K562 (cell line): ENCODE measurements around the gene CNIH1. TPM values are rescaled to one million over a fixed set of nuclear protein-coding genes. Genes with fewer than 3 reads are reported as not detected.

Experiments
- CHD7 ChIP-seq: fragments of 200-600 bp; sonication (generic); IDR thresholded peaks from one replicate; pipeline ENCODE4 v1.6.1; 2012; ENCODE audit warnings: mild to moderate bottlenecking, low read depth, low read length, inconsistent platforms
- CTCFL ChIP-seq: IDR thresholded peaks from 2 replicates; pipeline ENCODE4 v1.6.1; 2011; ENCODE audit warnings: borderline replicate concordance, low read depth, mild to moderate bottlenecking, moderate library complexity, low read length; ENCODE audit not compliant: insufficient read depth, poor library complexity, severe bottlenecking
- EP300 ChIP-seq: IDR thresholded peaks from 2 replicates; pipeline ENCODE4 v1.6.1; 2012; ENCODE audit warnings: low read length, improper control_type of control experiment
- FOXM1 ChIP-seq, 2 experiments: fragments of 450-650 bp in 1 of 2; sonication (generic) in 1 of 2; formaldehyde crosslinking in 1 of 2; IDR thresholded peaks; 2 replicates each; pipeline versions ENCODE4 v1.6.1 to v1.9.0; 2017 to 2022; ENCODE audit warnings: low read depth in 2 of 2, mild to moderate bottlenecking in 2 of 2, missing genetic modification reagents in 1 of 2, moderate library complexity in 1 of 2
- HDAC1 ChIP-seq, 2 experiments: fragments of 450-650 bp; IDR thresholded peaks; 2 replicates each; pipeline ENCODE4 v1.6.1; 2016 to 2017; ENCODE audit warnings: inconsistent platforms in 1 of 2, mild to moderate bottlenecking in 1 of 2, moderate library complexity in 1 of 2
- HOXB6 ChIP-seq: fragments of 250-450 bp; sonication (Bioruptor Pico); IDR thresholded peaks from 2 replicates; pipeline ENCODE4 v1.5.1; 2022; ENCODE audit warnings: mild to moderate bottlenecking, borderline replicate concordance
- MECOM ChIP-seq: fragments of 250-450 bp; sonication (Bioruptor Pico); IDR thresholded peaks from 2 replicates; pipeline ENCODE4 v1.8.0; 2022; ENCODE audit warnings: inconsistent platforms
- SMAD4 ChIP-seq: fragments of 250-450 bp; sonication (Bioruptor Pico); conservative IDR thresholded peaks from 2 replicates; pipeline ENCODE4 v1.8.0; 2021; ENCODE audit warnings: inconsistent platforms, mild to moderate bottlenecking, moderate library complexity
- ZBTB33 ChIP-seq: sonication (generic); formaldehyde crosslinking; IDR thresholded peaks from 2 replicates; pipeline ENCODE4 v1.8.1; 2023; ENCODE audit warnings: mild to moderate bottlenecking, missing genetic modification reagents
- ZNF3 ChIP-seq: fragments of 250-450 bp; sonication (Bioruptor Pico); IDR thresholded peaks from 2 replicates; pipeline ENCODE4 v1.5.0; 2021; ENCODE audit warnings: mild to moderate bottlenecking, moderate library complexity
- ZNF780A ChIP-seq: fragments of 250-450 bp; sonication (Bioruptor Pico); IDR thresholded peaks from 2 replicates; pipeline ENCODE4 v1.5.0; 2021; ENCODE audit warnings: mild to moderate bottlenecking
- polyA plus RNA-seq, 8 experiments: library from polyadenylated mRNA; depleted of rRNA in 4 of 8; stranded (reverse) in 5 of 8; unstranded in 3 of 8; fragments of >200 nt; fragmentation: Nextera tagmentation in 2 of 8; fragmentation: Illumina TruSeq in 1 of 8; extraction: Ambion mirVana in 2 of 8; extraction: Trizol in 1 of 8; gene quantifications; 2 replicates each; pipeline versions ENCODE4 v1.2.1 to v1.2.3, GENCODE V29; 2011 to 2014; ENCODE audit warnings: inconsistent platforms in 1 of 8, missing spikeins in 1 of 8
- total RNA-seq, 7 experiments: library from RNA; depleted of rRNA in 6 of 7; stranded (reverse); fragments of >200 nt in 6 of 7; fragmentation: Illumina TruSeq in 2 of 7; extraction: Trizol in 2 of 7; gene quantifications; 2 replicates each; pipeline versions ENCODE4 v1.2.1 to v1.2.3, GENCODE V29; 2011 to 2021; ENCODE audit warnings: low replicate concordance in 1 of 7

Gene CNIH1
- total and polyA plus RNA-seq, 9 of the 15 experiments (the other 6 are each of a cell fraction or from before 2014, with no cell fraction given), result 13.9 to 283 (median 77.3) TPM

- TF ChIP-seq CHD7 (no peak), ZNF780A (CRISPR knock-in tag) (no peak), EP300 (peak; percentile 56), ZBTB33 (CRISPR knock-in tag) (no peak), HOXB6 (no peak), HDAC1 (IDR thresholded peaks at IDR 0.05) (peak in 1 of 2 experiments; percentile 82; a peak in 1 of 4 replicates), FOXM1 (IDR thresholded peaks at IDR 0.05; ENCODE audit: low read depth) (no peak), FOXM1 (CRISPR knock-in tag; IDR thresholded peaks at IDR 0.05; ENCODE audit: low read depth) (no peak), CTCFL (no peak), MECOM (no peak), SMAD4 (CRISPR knock-in tag) (no peak), ZNF3 (CRISPR knock-in tag) (no peak)
Measured at GRCh38 chr14:54486685-54487084, 45.5 kb upstream of the CNIH1 start (continued).
